Measurements from ENCODE around the gene ABR.
"Not testable (repeated sequence)": the region's sequence is repeated elsewhere in the genome, so short reads cannot be mapped to it uniquely, and the experiment has no call there.

The ABR gene

GRCh38 chr17:1144162-1144561, 35.6 kb downstream of the ABR start:
- Histone ChIP-seq H3K4me3 (ENCODE audit: low read length) (no peak overlapping the region), H3K4me1 (ENCODE audit: insufficient read depth, low read length) (peaks cover 15% of the 10 kb centered on the region), H3K9me3 (ENCODE audit: low read length) (no peaks in the 10 kb centered on the region), H2AFZ (ENCODE audit: low read depth, low read length) (no peak overlapping the region), H3K27me3 (ENCODE audit: insufficient read depth, low read length) (no peaks in the 10 kb centered on the region), H3K36me3 (ENCODE audit: insufficient read depth, low read length) (no peaks in the 10 kb centered on the region)

- Histone ChIP-seq H3K4me1 (ENCODE audit: insufficient read depth, low read length) (peaks cover 18% of the 10 kb centered on the region), H3K9me3 (ENCODE audit: low read length) (no peaks in the 10 kb centered on the region), H3K36me3 (ENCODE audit: insufficient read depth, low read length) (no peaks in the 10 kb centered on the region), H3K4me3 (ENCODE audit: low read length) (no peak overlapping the region), H3K27me3 (ENCODE audit: insufficient read depth, low read length) (no peaks in the 10 kb centered on the region), H2AFZ (ENCODE audit: low read depth, low read length) (no peak overlapping the region)
These were observed 36.2 kb downstream of the ABR start for GRCh38 chr17:1143573-1143972.

GRCh38 chr17:1142561-1142971, 37.2 kb downstream of the ABR start:
- Histone ChIP-seq H2AFZ (ENCODE audit: low read depth, low read length) (no peak overlapping the region), H3K36me3 (ENCODE audit: insufficient read depth, low read length) (no peaks in the 10 kb centered on the region), H3K9me3 (ENCODE audit: low read length) (no peaks in the 10 kb centered on the region), H3K4me3 (ENCODE audit: low read length) (no peak overlapping the region), H3K27me3 (ENCODE audit: insufficient read depth, low read length) (no peaks in the 10 kb centered on the region), H3K4me1 (ENCODE audit: insufficient read depth, low read length) (peaks cover 18% of the 10 kb centered on the region)

- Histone ChIP-seq H3K4me1 (ENCODE audit: insufficient read depth, low read length) (peaks cover 4% of the 10 kb centered on the region), H3K36me3 (ENCODE audit: insufficient read depth, low read length) (no peaks in the 10 kb centered on the region), H3K4me3 (ENCODE audit: low read length) (no peak overlapping the region), H3K9me3 (ENCODE audit: low read length) (no peaks in the 10 kb centered on the region), H3K27me3 (ENCODE audit: insufficient read depth, low read length) (no peaks in the 10 kb centered on the region), H2AFZ (ENCODE audit: low read depth, low read length) (no peak overlapping the region)
These were observed 42.3 kb downstream of the ABR start for GRCh38 chr17:1137465-1137894.

GRCh38 chr17:1136748-1137147, 43.0 kb downstream of the ABR start:
- Histone ChIP-seq H2AFZ (ENCODE audit: low read depth, low read length) (no peak overlapping the region), H3K27me3 (ENCODE audit: insufficient read depth, low read length) (no peaks in the 10 kb centered on the region), H3K4me3 (ENCODE audit: low read length) (no peak overlapping the region), H3K9me3 (ENCODE audit: low read length) (no peaks in the 10 kb centered on the region), H3K4me1 (ENCODE audit: insufficient read depth, low read length) (peaks cover 4% of the 10 kb centered on the region), H3K36me3 (ENCODE audit: insufficient read depth, low read length) (no peaks in the 10 kb centered on the region)

GRCh38 chr17:1134634-1135324, 45.0 kb downstream of the ABR start:
- no peaks in the 10 kb centered on the region for H3K27me3 ChIP-seq (ENCODE audit: insufficient read depth, low read length)
- H3K4me3 ChIP-seq (ENCODE audit: low read length): no peak overlapping the region
- no peaks in the 10 kb centered on the region for H3K9me3 ChIP-seq (ENCODE audit: low read length)
- H2AFZ ChIP-seq (ENCODE audit: low read depth, low read length): no peak overlapping the region
- H3K4me1 ChIP-seq (ENCODE audit: insufficient read depth, low read length): peaks cover 4% of the 10 kb centered on the region
- H3K36me3 ChIP-seq (ENCODE audit: insufficient read depth, low read length): no peaks in the 10 kb centered on the region

- Histone ChIP-seq H3K27me3 (ENCODE audit: insufficient read depth, low read length) (no peaks in the 10 kb centered on the region), H3K36me3 (ENCODE audit: insufficient read depth, low read length) (peaks cover 4% of the 10 kb centered on the region), H3K4me3 (ENCODE audit: low read length) (no peak overlapping the region), H3K9me3 (ENCODE audit: low read length) (peaks cover 3% of the 10 kb centered on the region), H2AFZ (ENCODE audit: low read depth, low read length) (no peak overlapping the region), H3K4me1 (ENCODE audit: insufficient read depth, low read length) (peaks cover 5% of the 10 kb centered on the region)
These were observed 49.6 kb downstream of the ABR start for GRCh38 chr17:1130191-1130590.

GRCh38 chr17:1128463-1128862, 51.3 kb downstream of the ABR start:
- peaks cover 22% of the 10 kb centered on the region for H3K4me1 ChIP-seq (ENCODE audit: insufficient read depth, low read length)
- H3K36me3 ChIP-seq (ENCODE audit: insufficient read depth, low read length); H2AFZ ChIP-seq (ENCODE audit: low read depth, low read length); H3K9me3 ChIP-seq (ENCODE audit: low read length); H3K4me3 ChIP-seq (ENCODE audit: low read length); H3K27me3 ChIP-seq (ENCODE audit: insufficient read depth, low read length): not testable (repeated sequence)

- Histone ChIP-seq H3K27me3 (ENCODE audit: insufficient read depth, low read length) (no peaks in the 10 kb centered on the region), H3K4me1 (ENCODE audit: insufficient read depth, low read length) (peaks cover 27% of the 10 kb centered on the region), H3K4me3 (ENCODE audit: low read length) (no peak overlapping the region), H3K9me3 (ENCODE audit: low read length) (peaks cover 3% of the 10 kb centered on the region), H2AFZ (ENCODE audit: low read depth, low read length) (no peak overlapping the region), H3K36me3 (ENCODE audit: insufficient read depth, low read length) (peaks cover 4% of the 10 kb centered on the region)
These were observed 52.8 kb downstream of the ABR start for GRCh38 chr17:1126801-1127550.

- Histone ChIP-seq H3K27me3 (ENCODE audit: insufficient read depth, low read length) (no peaks in the 10 kb centered on the region), H3K9me3 (ENCODE audit: low read length) (peaks cover 3% of the 10 kb centered on the region), H3K4me3 (ENCODE audit: low read length) (no peak overlapping the region), H2AFZ (ENCODE audit: low read depth, low read length) (no peak overlapping the region), H3K4me1 (ENCODE audit: insufficient read depth, low read length) (peaks cover 27% of the 10 kb centered on the region), H3K36me3 (ENCODE audit: insufficient read depth, low read length) (peaks cover 4% of the 10 kb centered on the region)
These were observed 53.5 kb downstream of the ABR start for GRCh38 chr17:1126250-1126797.

GRCh38 chr17:1125788-1126145, 54.0 kb downstream of the ABR start:
- H3K4me3 ChIP-seq (ENCODE audit: low read length): no peak overlapping the region
- H3K27me3 ChIP-seq (ENCODE audit: insufficient read depth, low read length): no peaks in the 10 kb centered on the region

GRCh38 chr17:1124896-1125787, 54.6 kb downstream of the ABR start:
- no peak overlapping the region for H2AFZ ChIP-seq (ENCODE audit: low read depth, low read length)
- peaks cover 3% of the 10 kb centered on the region for H3K9me3 ChIP-seq (ENCODE audit: low read length)
- peaks cover 27% of the 10 kb centered on the region for H3K4me1 ChIP-seq (ENCODE audit: insufficient read depth, low read length)
- H3K27me3 ChIP-seq (ENCODE audit: insufficient read depth, low read length): no peaks in the 10 kb centered on the region
- H3K4me3 ChIP-seq (ENCODE audit: low read length): no peak overlapping the region
- peaks cover 8% of the 10 kb centered on the region for H3K36me3 ChIP-seq (ENCODE audit: insufficient read depth, low read length)

More at GRCh38 chr17:1125788-1126145, 54.0 kb downstream of the ABR start:
- peaks cover 4% of the 10 kb centered on the region for H3K36me3 ChIP-seq (ENCODE audit: insufficient read depth, low read length)
- H3K9me3 ChIP-seq (ENCODE audit: low read length): peaks cover 3% of the 10 kb centered on the region
- peaks cover 27% of the 10 kb centered on the region for H3K4me1 ChIP-seq (ENCODE audit: insufficient read depth, low read length)
- H2AFZ ChIP-seq (ENCODE audit: low read depth, low read length): no peak overlapping the region
